ENCODE measurements around the gene SLC7A1.

Gene SLC7A1

GRCh38 chr13:29587645-29588044 is 7.8 kb downstream of the SLC7A1 start:
- no peak for TF ChIP-seq CTCF (IDR thresholded peaks at IDR 0.05; ENCODE audit: low read length, missing control alignments)
- no peak overlapping the region for H3K4me3 ChIP-seq (replicated peaks; ENCODE audit: low read depth, low read length)
- no peak for DNase-seq (ENCODE audit: low read depth)

GRCh38 chr13:29583073-29583785 is 12.3 kb downstream of the SLC7A1 start:
- TF ChIP-seq CTCF (IDR thresholded peaks at IDR 0.05; ENCODE audit: low read length, missing control alignments), result no peak
- DNase-seq (ENCODE audit: low read depth), result no peak

GRCh38 chr13:29582171-29582570 is 13.3 kb downstream of the SLC7A1 start:
- H3K4me3 ChIP-seq (replicated peaks; ENCODE audit: low read depth, low read length), result no peak overlapping the region
- TF ChIP-seq CTCF (IDR thresholded peaks at IDR 0.05; ENCODE audit: low read length, missing control alignments), result no peak
- no peak for DNase-seq (ENCODE audit: low read depth)

More at GRCh38 chr13:29583073-29583785, 12.3 kb downstream of the SLC7A1 start:
- no peak overlapping the region for H3K4me3 ChIP-seq (replicated peaks; ENCODE audit: low read depth, low read length)

- no peak for TF ChIP-seq CTCF (IDR thresholded peaks at IDR 0.05; ENCODE audit: low read length, missing control alignments)
- no peak overlapping the region for H3K4me3 ChIP-seq (replicated peaks; ENCODE audit: low read depth, low read length)
- no peak for DNase-seq (ENCODE audit: low read depth)
These were observed 13.8 kb downstream of the SLC7A1 start for GRCh38 chr13:29581666-29582065.

- H3K4me3 ChIP-seq (replicated peaks; ENCODE audit: low read depth, low read length), result no peak overlapping the region
- no peak for TF ChIP-seq CTCF (IDR thresholded peaks at IDR 0.05; ENCODE audit: low read length, missing control alignments)
- DNase-seq (ENCODE audit: low read depth), result no peak
These were observed 16.4 kb downstream of the SLC7A1 start for GRCh38 chr13:29579094-29579493.

- no peak for DNase-seq (ENCODE audit: low read depth)
- no peak for TF ChIP-seq CTCF (IDR thresholded peaks at IDR 0.05; ENCODE audit: low read length, missing control alignments)
These were observed 17.0 kb downstream of the SLC7A1 start for GRCh38 chr13:29578300-29579085.

More at GRCh38 chr13:29578300-29579085, 17.0 kb downstream of the SLC7A1 start:
- no peak overlapping the region for H3K4me3 ChIP-seq (replicated peaks; ENCODE audit: low read depth, low read length)
